ENCODE data around the gene SYNPR.

The SYNPR gene

GRCh38 chr3:63304421-63304820, 26.3 kb downstream of the SYNPR start:
- DNase-seq (ENCODE audit: low read depth in 2 of 2), result no peak

GRCh38 chr3:63308072-63308471, 30.0 kb downstream of the SYNPR start:
- DNase-seq (ENCODE audit: low read depth in 2 of 2), result no peak

- no peak for DNase-seq (ENCODE audit: low read depth in 2 of 2)
Observed at GRCh38 chr3:63309768-63310167, 31.7 kb downstream of the SYNPR start.

- no peak for DNase-seq (ENCODE audit: low read depth in 2 of 2)
Observed at GRCh38 chr3:63323766-63324165, 45.7 kb downstream of the SYNPR start.

GRCh38 chr3:63324621-63325020, 46.5 kb downstream of the SYNPR start:
- DNase-seq (ENCODE audit: low read depth in 2 of 2), result no peak

GRCh38 chr3:63325386-63325785, 47.3 kb downstream of the SYNPR start:
- no peak for DNase-seq (ENCODE audit: low read depth in 2 of 2)

- DNase-seq (ENCODE audit: low read depth in 2 of 2), result no peak
Observed at GRCh38 chr3:63328365-63328764, 50.3 kb downstream of the SYNPR start.

GRCh38 chr3:63331520-63331919, 53.4 kb downstream of the SYNPR start:
- no peak for DNase-seq (ENCODE audit: low read depth in 2 of 2)

- DNase-seq (ENCODE audit: low read depth in 2 of 2), result no peak
Observed at GRCh38 chr3:63333815-63334214, 55.7 kb downstream of the SYNPR start.

- DNase-seq (ENCODE audit: low read depth in 2 of 2), result no peak
Observed at GRCh38 chr3:63338351-63338750, 60.2 kb downstream of the SYNPR start.

- peak in 1 of 2 donors; percentile 5 for DNase-seq (ENCODE audit: low read depth in 2 of 2)
Observed at GRCh38 chr3:63343674-63344073, 65.6 kb downstream of the SYNPR start.

- DNase-seq (ENCODE audit: low read depth in 2 of 2), result no peak
Observed at GRCh38 chr3:63344661-63345060, 66.6 kb downstream of the SYNPR start.

- no peak for DNase-seq (ENCODE audit: low read depth in 2 of 2)
Observed at GRCh38 chr3:63349583-63350573, 71.8 kb downstream of the SYNPR start.

GRCh38 chr3:63351159-63352007, 73.3 kb downstream of the SYNPR start:
- DNase-seq (ENCODE audit: low read depth in 2 of 2), result no peak

- DNase-seq (ENCODE audit: low read depth in 2 of 2), result no peak
Observed at GRCh38 chr3:63352008-63352279, 73.8 kb downstream of the SYNPR start.

GRCh38 chr3:63353383-63353782, 75.3 kb downstream of the SYNPR start:
- no peak for DNase-seq (ENCODE audit: low read depth in 2 of 2)

GRCh38 chr3:63354160-63354559, 76.1 kb downstream of the SYNPR start:
- no peak for DNase-seq (ENCODE audit: low read depth in 2 of 2)

GRCh38 chr3:63355809-63356208, 77.7 kb downstream of the SYNPR start:
- DNase-seq (ENCODE audit: low read depth in 2 of 2), result no peak

GRCh38 chr3:63364495-63364894, 86.4 kb downstream of the SYNPR start:
- DNase-seq (ENCODE audit: low read depth in 2 of 2), result no peak

GRCh38 chr3:63364910-63365309, 86.8 kb downstream of the SYNPR start:
- no peak for DNase-seq (ENCODE audit: low read depth in 2 of 2)

GRCh38 chr3:63365671-63366070, 87.6 kb downstream of the SYNPR start:
- DNase-seq (ENCODE audit: low read depth in 2 of 2), result no peak

GRCh38 chr3:63370094-63370493, 92.0 kb downstream of the SYNPR start:
- no peak for DNase-seq (ENCODE audit: low read depth in 2 of 2)

- no peak for DNase-seq (ENCODE audit: low read depth in 2 of 2)
Observed at GRCh38 chr3:63383040-63383439, 104.9 kb downstream of the SYNPR start.
